Kidney epithelial cell (primary cell): ENCODE results near the gene JAK3. TPM values are rescaled to one million over a fixed set of nuclear protein-coding genes. Genes with fewer than 3 reads are reported as not detected.

Experiments
- DNase-seq: peaks from one replicate; pipeline ENCODE4 v3.0.0-alpha.2; 2010; ENCODE audit warnings: low read depth
- H3K27me3 ChIP-seq: 2 replicates; pipeline ENCODE4 v1.6.0; 2011; ENCODE audit warnings: low read length; ENCODE audit not compliant: control insufficient read depth, insufficient read depth
- H3K36me3 ChIP-seq: 2 replicates; pipeline ENCODE4 v1.5.1; 2011; ENCODE audit warnings: low read length; ENCODE audit not compliant: control insufficient read depth, insufficient read depth
- H3K4me3 ChIP-seq: 2 replicates; pipeline ENCODE4 v1.5.1; 2011; ENCODE audit warnings: low read depth, mild to moderate bottlenecking, control low read depth, low read length
- total RNA-seq: library from RNA; depleted of rRNA; stranded (reverse); fragments of >200 nt; gene quantifications from 2 replicates; pipeline ENCODE4 v1.2.3, GENCODE V29; 2015
- TF ChIP-seq, protein P1 (sequence below): IDR thresholded peaks from 2 replicates; pipeline ENCODE4 v1.5.1; 2011; ENCODE audit warnings: mild to moderate bottlenecking, moderate library complexity, low read length, control low read depth, inconsistent platforms; ENCODE audit not compliant: insufficient read depth, poor library complexity, severe bottlenecking

JAK3 gene
- total RNA-seq, 1 donor from 2014 or later, result 8.9 TPM

DNA sequence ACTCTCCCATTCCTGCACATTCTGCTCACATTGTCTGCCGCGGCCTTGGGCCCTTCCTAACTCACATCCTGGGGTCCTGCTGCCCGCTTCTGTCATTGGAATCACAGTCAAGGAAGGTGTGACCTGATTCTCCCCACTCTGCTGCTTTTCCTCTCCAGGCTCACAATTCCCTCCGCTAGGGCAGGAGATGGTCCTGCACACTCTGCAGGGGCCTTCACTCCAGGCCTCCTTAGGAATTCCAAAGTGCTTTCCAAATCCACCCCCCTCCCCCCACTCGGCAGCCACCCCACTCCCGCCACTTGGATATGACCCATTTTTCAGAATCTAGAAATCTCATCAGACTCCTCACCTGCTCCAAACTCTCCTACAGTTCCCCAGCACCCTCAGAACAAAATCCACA is 20.9 kb upstream of the JAK3 start:
- H3K36me3 ChIP-seq, result peaks cover 5% of the 10 kb centered on the region
- DNase-seq, result no peak
- H3K27me3 ChIP-seq, result peaks cover 60% of the 10 kb centered on the region
- no peak overlapping the region for H3K4me3 ChIP-seq
- TF ChIP-seq, protein P1, sequence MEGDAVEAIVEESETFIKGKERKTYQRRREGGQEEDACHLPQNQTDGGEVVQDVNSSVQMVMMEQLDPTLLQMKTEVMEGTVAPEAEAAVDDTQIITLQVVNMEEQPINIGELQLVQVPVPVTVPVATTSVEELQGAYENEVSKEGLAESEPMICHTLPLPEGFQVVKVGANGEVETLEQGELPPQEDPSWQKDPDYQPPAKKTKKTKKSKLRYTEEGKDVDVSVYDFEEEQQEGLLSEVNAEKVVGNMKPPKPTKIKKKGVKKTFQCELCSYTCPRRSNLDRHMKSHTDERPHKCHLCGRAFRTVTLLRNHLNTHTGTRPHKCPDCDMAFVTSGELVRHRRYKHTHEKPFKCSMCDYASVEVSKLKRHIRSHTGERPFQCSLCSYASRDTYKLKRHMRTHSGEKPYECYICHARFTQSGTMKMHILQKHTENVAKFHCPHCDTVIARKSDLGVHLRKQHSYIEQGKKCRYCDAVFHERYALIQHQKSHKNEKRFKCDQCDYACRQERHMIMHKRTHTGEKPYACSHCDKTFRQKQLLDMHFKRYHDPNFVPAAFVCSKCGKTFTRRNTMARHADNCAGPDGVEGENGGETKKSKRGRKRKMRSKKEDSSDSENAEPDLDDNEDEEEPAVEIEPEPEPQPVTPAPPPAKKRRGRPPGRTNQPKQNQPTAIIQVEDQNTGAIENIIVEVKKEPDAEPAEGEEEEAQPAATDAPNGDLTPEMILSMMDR, result no peak

DNA sequence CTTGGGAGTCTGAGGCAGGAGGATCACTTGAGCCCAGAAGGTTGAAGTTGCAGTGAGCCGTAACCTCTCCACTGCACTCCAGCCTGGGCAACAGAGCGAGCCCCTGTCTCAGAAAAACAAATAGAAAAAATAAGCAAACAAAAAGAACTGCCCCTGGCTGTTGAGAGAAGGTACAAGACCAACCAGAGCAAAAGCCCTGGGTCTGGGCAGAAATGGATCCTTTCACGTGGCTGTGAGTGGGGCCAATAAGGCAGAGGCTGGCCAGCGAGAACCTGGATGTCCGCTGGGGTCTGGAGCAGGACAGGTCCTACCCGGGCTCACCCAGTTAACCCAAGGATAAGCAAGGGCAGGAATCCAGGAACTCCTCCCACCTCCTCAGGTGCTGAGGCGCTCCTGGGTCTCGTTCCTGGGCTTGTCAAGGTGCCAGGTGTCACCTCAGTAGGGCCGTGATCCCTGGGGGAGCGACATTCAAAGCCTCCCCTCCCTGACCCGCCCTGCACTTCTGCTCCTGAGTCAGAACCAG is 19.2 kb upstream of the JAK3 start:
- Histone ChIP-seq H3K27me3 (peaks cover 44% of the 10 kb centered on the region), H3K36me3 (peaks cover 7% of the 10 kb centered on the region), H3K4me3 (no peak overlapping the region)
- TF ChIP-seq, protein P1, result no peak
- DNase-seq, result no peak

- TF ChIP-seq, protein P1, result no peak
- no peak for DNase-seq
- no peak overlapping the region for H3K4me3 ChIP-seq
- peaks cover 7% of the 10 kb centered on the region for H3K36me3 ChIP-seq
- peaks cover 38% of the 10 kb centered on the region for H3K27me3 ChIP-seq
Observed at GRCh38 chr19:17866312-17866963, 18.7 kb upstream of the JAK3 start.

- TF ChIP-seq, protein P1, result no peak
- DNase-seq, result no peak
- Histone ChIP-seq H3K4me3 (no peak overlapping the region), H3K36me3 (peaks cover 7% of the 10 kb centered on the region), H3K27me3 (peaks cover 30% of the 10 kb centered on the region)
Observed at GRCh38 chr19:17865364-17866311, 17.9 kb upstream of the JAK3 start.

DNA sequence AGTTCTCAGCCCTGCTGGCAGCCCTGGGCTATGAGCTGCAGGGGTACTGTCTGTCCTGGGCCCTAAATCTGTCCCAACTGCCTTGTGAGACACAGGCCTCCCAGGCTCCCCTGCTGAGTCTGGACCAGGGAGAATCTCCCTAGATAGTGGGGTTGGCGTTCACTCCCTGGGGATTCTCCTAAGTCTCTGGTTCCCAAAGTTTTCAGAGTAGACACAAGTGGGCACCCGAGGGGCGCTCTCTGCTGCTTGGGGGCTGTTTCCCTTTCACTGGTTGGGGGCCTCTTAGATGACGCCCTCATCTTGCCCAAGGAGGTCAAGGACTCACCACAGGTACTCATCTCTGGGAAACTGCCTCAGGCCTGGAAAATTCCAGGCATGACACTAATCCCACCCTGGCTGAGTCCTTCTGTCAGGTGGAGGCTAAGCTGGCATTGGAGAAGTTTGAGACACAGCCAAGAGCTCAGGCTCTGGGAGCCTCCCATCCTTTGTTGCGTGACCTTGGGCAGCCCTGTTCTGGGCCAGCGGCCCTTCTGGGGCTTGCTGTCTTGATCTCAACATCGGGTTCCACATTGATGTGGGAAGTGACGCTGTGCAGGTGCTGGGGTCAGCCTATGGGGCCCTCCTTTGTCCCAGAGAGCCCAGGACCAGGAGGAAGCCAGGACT is 15.9 kb upstream of the JAK3 start:
- TF ChIP-seq, protein P1, result no peak
- peaks cover 7% of the 10 kb centered on the region for H3K36me3 ChIP-seq
- H3K4me3 ChIP-seq, result no peak overlapping the region
- no peak for DNase-seq
- H3K27me3 ChIP-seq, result peaks cover 12% of the 10 kb centered on the region
